ENCODE measurements around the gene LRP1. TPM values are rescaled to one million over a fixed set of nuclear protein-coding genes. Genes with fewer than 3 reads are reported as not detected.

Gene LRP1
- total RNA-seq, 1 donor from 2014 or later, result 138 TPM

- H3K9me3 Mint-ChIP-seq, result no peaks in the 10 kb centered on the region
- no peaks in the 10 kb centered on the region for H3K27me3 Mint-ChIP-seq
- no peak for DNase-seq (ENCODE audit: extremely low spot score, unreplicated experiment)
- peak overlapping the region; percentile 97 for H3K27ac Mint-ChIP-seq
- TF ChIP-seq CTCF (conservative IDR thresholded peaks at IDR 0.05), result no peak
- H3K36me3 Mint-ChIP-seq, result peaks cover 26% of the 10 kb centered on the region
- no peak overlapping the region for H3K4me3 Mint-ChIP-seq
- peaks cover 31% of the 10 kb centered on the region for H3K4me1 Mint-ChIP-seq (ENCODE audit: unreplicated experiment)
Observed at GRCh38 chr12:57096748-57097553, 31.3 kb upstream of the LRP1 start.

GRCh38 chr12:57097554-57097835, 30.8 kb upstream of the LRP1 start:
- no peak overlapping the region for H3K4me3 Mint-ChIP-seq
- H3K36me3 Mint-ChIP-seq, result peaks cover 26% of the 10 kb centered on the region
- H3K27ac Mint-ChIP-seq, result peak overlapping the region; percentile 97
- H3K27me3 Mint-ChIP-seq, result no peaks in the 10 kb centered on the region
- DNase-seq (ENCODE audit: extremely low spot score, unreplicated experiment), result no peak
- no peak for TF ChIP-seq CTCF (conservative IDR thresholded peaks at IDR 0.05)
- H3K4me1 Mint-ChIP-seq (ENCODE audit: unreplicated experiment), result peaks cover 30% of the 10 kb centered on the region
- H3K9me3 Mint-ChIP-seq, result no peaks in the 10 kb centered on the region

GRCh38 chr12:57098546-57098945, 29.7 kb upstream of the LRP1 start:
- H3K4me3 Mint-ChIP-seq, result no peak overlapping the region

GRCh38 chr12:57099047-57099714, 29.1 kb upstream of the LRP1 start:
- H3K36me3 Mint-ChIP-seq, result peaks cover 26% of the 10 kb centered on the region

More at GRCh38 chr12:57098546-57098945, 29.7 kb upstream of the LRP1 start:
- H3K9me3 Mint-ChIP-seq, result no peaks in the 10 kb centered on the region
- H3K36me3 Mint-ChIP-seq, result peaks cover 26% of the 10 kb centered on the region
- no peaks in the 10 kb centered on the region for H3K27me3 Mint-ChIP-seq
- H3K27ac Mint-ChIP-seq, result peak overlapping the region; percentile 97
- no peak for TF ChIP-seq CTCF (conservative IDR thresholded peaks at IDR 0.05)
- DNase-seq (ENCODE audit: extremely low spot score, unreplicated experiment), result no peak
- H3K4me1 Mint-ChIP-seq (ENCODE audit: unreplicated experiment), result peaks cover 22% of the 10 kb centered on the region

GRCh38 chr12:57099766-57100165, 28.5 kb upstream of the LRP1 start:
- no peak overlapping the region for H3K4me3 Mint-ChIP-seq
- no peak for DNase-seq (ENCODE audit: extremely low spot score, unreplicated experiment)
- TF ChIP-seq CTCF (conservative IDR thresholded peaks at IDR 0.05), result no peak
- H3K27ac Mint-ChIP-seq, result peak overlapping the region; percentile 97
- H3K27me3 Mint-ChIP-seq, result no peaks in the 10 kb centered on the region
- H3K9me3 Mint-ChIP-seq, result no peaks in the 10 kb centered on the region
- peaks cover 26% of the 10 kb centered on the region for H3K36me3 Mint-ChIP-seq
- peaks cover 18% of the 10 kb centered on the region for H3K4me1 Mint-ChIP-seq (ENCODE audit: unreplicated experiment)

More at GRCh38 chr12:57099047-57099714, 29.1 kb upstream of the LRP1 start:
- Mint-ChIP-seq H3K27ac (peak overlapping the region; percentile 97), H3K9me3 (no peaks in the 10 kb centered on the region), H3K4me3 (no peak overlapping the region), H3K4me1 (ENCODE audit: unreplicated experiment) (peaks cover 18% of the 10 kb centered on the region), H3K27me3 (no peaks in the 10 kb centered on the region)
- TF ChIP-seq CTCF (conservative IDR thresholded peaks at IDR 0.05), result no peak
- DNase-seq (ENCODE audit: extremely low spot score, unreplicated experiment), result no peak
